Measurements from ENCODE around the gene TVP23A.

The TVP23A gene

GRCh38 chr16:10828851-10829366 lies 10.3 kb upstream of the TVP23A start:
- intact Hi-C loops (cut with DNase I; ENCODE audit: low total_unique reads) = loop anchor here (5.0 kb wide), 1 partner anchor 663 kb away; no protein-coding TSS in a partner anchor
- H3K4me1 ChIP-seq = peaks cover 0 to 36% (median 30%) of the 10 kb centered on the region in 4 donors
- DNase-seq = peak; percentile 91 to 98
- no peaks in the 10 kb centered on the region for H3K27me3 ChIP-seq
- H3K4me3 ChIP-seq = peak overlapping the region; percentile 14 to 15
- TF ChIP-seq CTCF (IDR thresholded peaks at IDR 0.05) = no peak
- H3K36me3 ChIP-seq = no peaks in the 10 kb centered on the region
- no peaks in the 10 kb centered on the region for H3K9me3 ChIP-seq
- H3K27ac ChIP-seq = peak overlapping the region; percentile 93

- Histone ChIP-seq H3K9me3 (no peaks in the 10 kb centered on the region), H3K4me3 (peak overlapping the region in 1 of 2 donors; percentile 14), H3K4me1 (peaks cover 0 to 36% (median 30%) of the 10 kb centered on the region in 4 donors), H3K27ac (peak overlapping the region; percentile 93), H3K36me3 (no peaks in the 10 kb centered on the region), H3K27me3 (no peaks in the 10 kb centered on the region)
- intact Hi-C loops (cut with DNase I; ENCODE audit: low total_unique reads) = loop anchor here (5.0 kb wide), 1 partner anchor 664 kb away; no protein-coding TSS in a partner anchor
- no peak for TF ChIP-seq CTCF (IDR thresholded peaks at IDR 0.05)
- peak; percentile 80 to 92 for DNase-seq
Observed at GRCh38 chr16:10827691-10828341, 9.2 kb upstream of the TVP23A start.

DNA sequence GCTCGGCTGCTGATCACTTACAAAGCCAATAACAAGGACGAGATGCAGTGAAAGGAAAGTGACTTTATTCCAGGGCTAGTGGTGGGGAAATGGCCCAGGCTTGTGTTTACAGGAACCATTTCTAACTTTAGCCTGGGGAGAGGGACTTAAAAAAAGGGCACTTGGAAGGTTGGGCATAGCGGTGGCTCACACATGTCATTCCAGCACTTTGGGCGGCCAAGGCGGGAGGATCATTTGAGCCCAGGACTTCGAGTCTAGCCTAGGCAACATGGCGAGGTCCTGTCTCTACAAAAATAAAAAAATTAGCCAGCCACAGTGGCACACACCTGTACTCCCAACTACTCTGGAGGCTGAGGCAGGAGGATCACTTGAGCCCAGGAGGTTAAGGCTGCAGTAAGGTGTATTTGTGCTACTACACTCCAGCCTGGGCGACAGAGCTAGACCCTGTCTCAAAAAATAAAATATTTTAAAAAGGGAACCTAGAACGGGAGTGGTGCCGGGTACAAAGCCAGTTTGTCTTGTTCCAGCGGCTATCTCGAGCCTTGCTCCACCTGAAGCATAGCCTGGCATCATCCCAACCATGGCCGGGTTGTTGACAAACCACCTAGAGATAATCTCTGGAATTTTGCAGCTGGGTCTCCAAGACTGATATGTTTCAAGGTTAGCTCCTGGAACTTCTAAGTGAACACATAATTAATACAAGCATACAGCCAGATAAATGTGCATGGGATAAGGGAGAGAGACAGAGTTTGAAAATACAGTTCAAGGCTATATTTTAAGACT lies 5.7 kb upstream of the TVP23A start:
- intact Hi-C loops (cut with DNase I; ENCODE audit: low total_unique reads) = no loop called here

GRCh38 chr16:10822702-10823101 lies 4.1 kb upstream of the TVP23A start:
- Histone ChIP-seq H3K9me3 (no peaks in the 10 kb centered on the region), H3K27ac (no peak overlapping the region), H3K4me1 (peaks cover 0 to 22% (median 17%) of the 10 kb centered on the region in 4 donors), H3K4me3 (no peak overlapping the region), H3K27me3 (peaks cover 0 to 11% of the 10 kb centered on the region in 2 donors), H3K36me3 (no peaks in the 10 kb centered on the region)
- no peak for TF ChIP-seq CTCF (IDR thresholded peaks at IDR 0.05)
- no peak for DNase-seq
- intact Hi-C loops (cut with DNase I; ENCODE audit: low total_unique reads) = no loop called here

More for the DNA sequence above, 5.7 kb upstream of the TVP23A start:
- H3K9me3 ChIP-seq = no peaks in the 10 kb centered on the region
- H3K27ac ChIP-seq = no peak overlapping the region
- no peak for DNase-seq
- H3K27me3 ChIP-seq = no peaks in the 10 kb centered on the region
- H3K4me3 ChIP-seq = no peak overlapping the region
- H3K4me1 ChIP-seq = peaks cover 0 to 30% (median 27%) of the 10 kb centered on the region in 4 donors
- H3K36me3 ChIP-seq = no peaks in the 10 kb centered on the region
- TF ChIP-seq CTCF (IDR thresholded peaks at IDR 0.05) = no peak

DNA sequence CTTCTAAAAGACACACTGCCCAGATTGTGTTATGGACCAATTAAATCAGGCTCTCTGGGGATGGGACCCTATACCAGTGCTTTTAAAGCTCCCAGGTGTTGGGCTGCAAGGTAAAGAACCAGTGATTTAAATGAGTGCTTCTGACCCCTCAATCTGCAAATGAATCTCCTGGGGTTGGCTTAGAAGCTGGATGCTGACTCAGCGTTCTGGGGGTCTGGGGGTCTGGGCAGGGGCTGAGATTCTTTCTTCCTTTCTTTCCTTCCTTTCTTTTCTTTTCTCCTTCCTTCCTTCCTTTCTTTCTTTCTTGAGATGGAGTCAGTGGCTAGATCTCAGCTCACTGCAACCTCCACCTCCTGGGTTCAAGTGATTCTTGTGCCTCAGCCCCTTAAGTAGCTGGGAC lies 2.0 kb upstream of the TVP23A start:
- no peak overlapping the region for H3K27ac ChIP-seq
- peaks cover 0 to 10% (median 5%) of the 10 kb centered on the region in 4 donors for H3K4me1 ChIP-seq
- intact Hi-C loops (cut with DNase I; ENCODE audit: low total_unique reads) = no loop called here
- no peak overlapping the region for H3K4me3 ChIP-seq
- no peaks in the 10 kb centered on the region for H3K36me3 ChIP-seq
- DNase-seq = no peak
- H3K9me3 ChIP-seq = no peaks in the 10 kb centered on the region
- peaks cover 0 to 15% of the 10 kb centered on the region in 2 donors for H3K27me3 ChIP-seq
- no peak for TF ChIP-seq CTCF (IDR thresholded peaks at IDR 0.05)
